IPS-18c (cell line): ENCODE results near the gene ELOA2.
"Not testable (repeated sequence)": the region's sequence is repeated elsewhere in the genome, so short reads cannot be mapped to it uniquely, and the experiment has no call there.

ENCODE experiments used
- H3K4me3 ChIP-seq: 2 replicates; pipeline ENCODE4 v1.7.0; 2013; ENCODE audit warnings: low read depth, mild to moderate bottlenecking, low read length, moderate library complexity; ENCODE audit not compliant: insufficient read depth
- H3K9me3 ChIP-seq: one replicate; pipeline ENCODE4 v1.6.1; 2013; ENCODE audit warnings: mild to moderate bottlenecking, low read length, moderate library complexity; ENCODE audit not compliant: control insufficient read depth, insufficient read depth

The ELOA2 gene

DNA sequence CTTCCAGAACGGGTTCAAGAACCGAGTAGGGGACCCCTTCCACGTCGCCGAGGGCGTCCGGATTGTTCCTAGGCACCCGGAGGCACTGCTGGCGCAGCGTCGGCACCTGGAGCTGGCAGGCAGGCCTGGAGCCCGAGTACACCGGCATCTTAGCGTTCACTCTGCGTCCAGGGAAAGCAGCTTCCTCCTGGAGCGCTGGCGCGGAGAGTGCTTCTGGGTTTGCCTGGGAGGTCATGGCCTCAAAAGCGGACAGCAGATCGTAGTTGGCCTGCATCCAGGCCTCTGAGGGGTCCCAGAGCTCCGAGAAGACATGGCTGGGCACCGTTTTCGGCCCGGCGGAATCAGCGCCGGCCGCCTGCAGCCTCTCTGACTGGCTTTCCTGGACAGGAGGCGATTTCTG lies 6.7 kb downstream of the ELOA2 start:
- not testable (repeated sequence) for H3K4me3 ChIP-seq, H3K9me3 ChIP-seq

GRCh38 chr18:47025557-47026174 lies 9.8 kb downstream of the ELOA2 start:
- not testable (repeated sequence) for H3K9me3 ChIP-seq, H3K4me3 ChIP-seq

DNA sequence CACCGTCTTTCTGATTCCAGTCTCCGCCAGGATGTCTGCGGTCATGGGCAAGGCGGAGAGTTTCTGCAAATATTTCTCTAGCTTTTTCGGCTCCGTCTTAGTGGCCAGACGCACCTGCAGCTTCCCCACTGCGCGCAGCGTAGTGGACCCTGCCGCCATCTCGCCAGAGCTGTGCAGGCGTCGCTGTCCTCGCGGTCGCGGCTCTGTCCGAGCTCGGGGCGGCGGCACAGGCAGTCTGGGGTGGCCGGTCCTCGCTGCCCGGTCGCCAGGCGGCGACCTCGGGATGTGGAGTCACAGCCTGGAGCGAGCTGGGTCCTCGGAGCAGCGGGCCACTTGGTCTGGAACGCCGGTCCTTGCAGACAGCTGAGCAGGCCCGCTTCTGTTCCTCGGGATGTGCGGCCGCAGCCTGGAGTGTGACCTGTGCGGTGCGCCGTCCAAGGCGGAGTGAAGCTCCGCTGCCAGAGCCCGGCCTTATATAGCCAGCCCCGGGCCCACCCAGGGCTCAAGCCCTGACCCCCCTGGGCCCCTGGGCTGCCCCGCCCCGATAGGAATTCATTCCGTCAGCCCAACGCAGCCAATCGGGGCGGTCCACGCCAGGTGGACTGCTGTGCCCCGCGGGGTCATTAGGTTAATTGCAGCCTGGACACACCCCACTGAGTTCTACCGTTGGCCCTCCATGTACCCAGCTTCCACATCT lies 11.5 kb downstream of the ELOA2 start:
- H3K9me3 ChIP-seq, H3K4me3 ChIP-seq: not testable (repeated sequence)

DNA sequence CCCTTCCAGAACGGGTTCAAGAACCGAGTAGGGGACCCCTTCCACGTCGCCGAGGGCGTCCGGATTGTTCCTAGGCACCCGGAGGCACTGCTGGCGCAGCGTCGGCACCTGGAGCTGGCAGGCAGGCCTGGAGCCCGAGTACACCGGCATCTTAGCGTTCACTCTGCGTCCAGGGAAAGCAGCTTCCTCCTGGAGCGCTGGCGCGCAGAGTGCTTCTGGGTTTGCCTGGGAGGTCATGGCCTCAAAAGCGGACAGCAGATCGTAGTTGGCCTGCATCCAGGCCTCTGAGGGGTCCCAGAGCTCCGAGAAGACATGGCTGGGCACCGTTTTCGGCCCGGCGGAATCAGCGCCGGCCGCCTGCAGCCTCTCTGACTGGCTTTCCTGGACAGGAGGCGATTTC lies 12.6 kb downstream of the ELOA2 start:
- H3K9me3 ChIP-seq, H3K4me3 ChIP-seq: not testable (repeated sequence)

DNA sequence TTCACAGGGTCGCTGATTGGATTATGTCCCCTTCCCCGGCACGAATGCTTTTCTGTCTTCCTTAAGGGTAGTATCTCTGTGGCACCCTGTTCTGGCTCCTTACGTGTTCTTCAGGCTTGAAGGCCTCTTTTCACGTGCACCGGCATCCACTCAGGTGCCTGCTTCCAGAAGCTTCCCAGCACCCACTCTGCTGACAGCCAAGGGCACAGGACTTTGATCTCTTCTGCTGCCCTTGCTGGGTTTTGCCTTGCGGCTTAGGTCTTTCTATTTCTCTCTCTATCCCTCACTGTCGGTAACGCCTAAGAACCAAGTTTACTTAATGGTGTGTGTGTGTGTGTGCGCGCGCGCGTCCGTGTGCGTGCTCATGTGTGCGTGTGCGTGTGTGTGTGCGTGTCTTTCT lies 14.7 kb downstream of the ELOA2 start:
- H3K9me3 ChIP-seq, H3K4me3 ChIP-seq: not testable (repeated sequence)

- H3K4me3 ChIP-seq, H3K9me3 ChIP-seq: not testable (repeated sequence)
Measured at GRCh38 chr18:47019870-47020269, 15.6 kb downstream of the ELOA2 start.
